BE2C (cell line): Measurements from ENCODE around the gene CPA4.
"Not testable (repeated sequence)": the region's sequence is repeated elsewhere in the genome, so short reads cannot be mapped to it uniquely, and the experiment has no call there.

Experiments used
- DNase-seq: peaks from one replicate; pipeline ENCODE4 v3.0.0-alpha.2; 2020
- H3K27me3 ChIP-seq: fragments of 250-450 bp; sonication (Bioruptor Pico); 2 replicates; pipeline ENCODE4 v1.5.1; 2020; ENCODE audit warnings: mild to moderate bottlenecking
- H3K36me3 ChIP-seq: fragments of 250-450 bp; sonication (Bioruptor Pico); 2 replicates; pipeline ENCODE4 v1.5.1; 2020; ENCODE audit warnings: mild to moderate bottlenecking
- H3K4me1 ChIP-seq: fragments of 250-450 bp; sonication (Bioruptor Pico); 2 replicates; pipeline ENCODE4 v1.5.1; 2020
- H3K4me3 ChIP-seq: 2 replicates; pipeline ENCODE4 v1.5.1; 2011; ENCODE audit warnings: low read depth, low read length
- H3K9me3 ChIP-seq: fragments of 250-450 bp; sonication (Bioruptor Pico); 2 replicates; pipeline ENCODE4 v1.5.1; 2020
- CTCF ChIP-seq: IDR thresholded peaks from 2 replicates; pipeline ENCODE4 v1.5.1; 2012; ENCODE audit warnings: mild to moderate bottlenecking, low read depth, low read length

Gene CPA4

GRCh38 chr7:130314305-130314704 is 21.3 kb downstream of the CPA4 start:
- Histone ChIP-seq H3K4me3 (no peak overlapping the region), H3K9me3 (no peaks in the 10 kb centered on the region), H3K4me1 (no peaks in the 10 kb centered on the region), H3K36me3 (no peaks in the 10 kb centered on the region), H3K27me3 (no peaks in the 10 kb centered on the region)
- no peak for TF ChIP-seq CTCF
- DNase-seq, result no peak

DNA sequence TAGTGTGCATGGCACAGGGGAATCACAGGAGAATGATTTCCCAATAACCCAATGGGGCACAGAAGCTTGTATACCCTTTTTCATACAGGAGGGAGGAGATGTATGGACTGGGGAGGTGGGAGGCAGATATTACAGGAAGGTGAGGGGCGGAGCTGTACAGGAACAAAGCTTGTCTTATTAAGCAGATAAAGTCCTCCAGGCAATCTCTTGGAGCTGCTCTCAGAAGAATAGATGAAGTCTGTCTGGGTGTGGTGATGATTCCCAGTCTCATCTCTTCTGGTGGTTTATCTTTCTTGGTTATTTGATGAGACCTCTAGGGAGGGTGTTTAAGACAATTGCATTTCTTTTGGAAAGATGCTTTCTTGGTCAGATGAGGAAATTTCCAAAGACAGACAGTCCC is 26.6 kb downstream of the CPA4 start:
- no peaks in the 10 kb centered on the region for H3K9me3 ChIP-seq
- no peak overlapping the region for H3K4me3 ChIP-seq
- no peak for TF ChIP-seq CTCF
- no peaks in the 10 kb centered on the region for H3K36me3 ChIP-seq
- no peaks in the 10 kb centered on the region for H3K4me1 ChIP-seq
- no peaks in the 10 kb centered on the region for H3K27me3 ChIP-seq
- DNase-seq, result no peak

DNA sequence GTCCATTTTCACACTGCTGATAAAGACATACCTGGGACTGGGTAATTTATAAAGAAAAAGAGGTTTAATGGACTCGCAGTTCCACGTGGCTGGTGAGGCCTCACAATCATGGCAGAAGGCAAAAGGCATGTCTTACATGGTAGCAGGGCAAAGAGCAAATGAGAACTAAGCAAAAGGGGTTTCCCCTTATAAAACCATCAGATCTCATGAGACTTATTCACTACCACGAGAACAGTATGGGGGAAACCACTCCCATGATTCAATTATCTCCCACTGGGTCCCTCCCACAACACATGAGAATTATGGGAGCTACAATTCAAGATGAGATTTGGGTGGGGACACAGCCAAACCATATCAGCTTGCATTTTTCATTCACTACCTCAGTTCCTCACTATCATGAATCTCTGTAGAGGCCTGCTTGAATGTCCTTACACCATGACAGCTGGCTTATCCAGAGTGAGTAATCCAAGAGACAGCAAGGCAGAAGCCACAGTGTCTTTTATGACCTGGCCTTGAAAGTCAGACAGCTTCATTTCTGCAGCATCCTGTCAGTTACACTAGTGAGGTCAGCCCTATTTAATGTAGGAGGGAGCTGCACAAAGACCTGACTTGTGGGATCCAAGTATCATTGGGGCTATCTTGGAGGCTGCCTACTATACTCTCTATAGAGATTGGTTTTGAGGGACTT is 28.7 kb downstream of the CPA4 start:
- H3K4me1 ChIP-seq, H3K9me3 ChIP-seq, H3K36me3 ChIP-seq, H3K27me3 ChIP-seq, DNase-seq, H3K4me3 ChIP-seq: not testable (repeated sequence)

DNA sequence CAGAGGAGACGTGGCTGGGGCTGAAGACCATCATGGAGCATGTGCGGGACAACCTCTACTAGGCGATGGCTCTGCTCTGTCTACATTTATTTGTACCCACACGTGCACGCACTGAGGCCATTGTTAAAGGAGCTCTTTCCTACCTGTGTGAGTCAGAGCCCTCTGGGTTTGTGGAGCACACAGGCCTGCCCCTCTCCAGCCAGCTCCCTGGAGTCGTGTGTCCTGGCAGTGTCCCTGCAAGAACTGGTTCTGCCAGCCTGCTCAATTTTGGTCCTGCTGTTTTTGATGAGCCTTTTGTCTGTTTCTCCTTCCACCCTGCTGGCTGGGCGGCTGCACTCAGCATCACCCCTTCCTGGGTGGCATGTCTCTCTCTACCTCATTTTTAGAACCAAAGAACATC is 29.7 kb downstream of the CPA4 start:
- Histone ChIP-seq H3K27me3 (no peaks in the 10 kb centered on the region), H3K9me3 (no peaks in the 10 kb centered on the region), H3K4me1 (peaks cover 3% of the 10 kb centered on the region; the same call in 1 of the 2 replicates), H3K36me3 (no peaks in the 10 kb centered on the region), H3K4me3 (no peak overlapping the region)
- no peak for TF ChIP-seq CTCF
- no peak for DNase-seq

DNA sequence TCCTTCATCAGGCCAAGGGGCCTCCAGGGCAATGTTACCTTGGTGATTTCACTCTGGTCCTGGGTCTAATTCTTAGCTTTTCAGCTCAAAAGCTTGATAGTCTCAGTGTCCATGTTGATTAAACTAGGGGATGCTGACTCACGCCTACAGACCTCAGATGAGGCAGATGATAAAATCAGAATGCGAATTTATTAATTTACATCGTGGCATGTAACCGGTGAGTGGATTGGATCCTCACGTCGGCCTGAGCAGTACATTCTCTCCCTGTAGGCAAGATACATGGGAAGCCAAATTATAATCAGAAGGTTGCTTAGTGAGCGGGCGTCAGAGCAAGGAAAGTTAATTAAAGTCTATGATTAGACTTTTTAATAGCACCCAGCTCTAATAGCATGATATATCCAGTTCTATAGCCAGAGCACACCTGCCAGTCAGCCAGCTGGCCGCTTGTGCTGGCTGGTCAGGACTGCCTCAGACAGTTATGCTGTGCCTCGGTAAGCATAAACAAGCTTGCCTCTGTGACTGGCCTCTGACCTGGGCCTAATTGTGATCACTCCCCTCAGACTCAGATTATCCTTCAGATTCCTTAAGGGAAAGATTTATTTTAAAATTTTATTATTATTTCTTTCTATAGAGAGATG is 31.5 kb downstream of the CPA4 start:
- H3K9me3 ChIP-seq, result no peaks in the 10 kb centered on the region
- H3K4me1 ChIP-seq, result peaks cover 3% of the 10 kb centered on the region; the same call in 1 of the 2 replicates
- no peaks in the 10 kb centered on the region for H3K36me3 ChIP-seq
- no peak overlapping the region for H3K4me3 ChIP-seq
- no peaks in the 10 kb centered on the region for H3K27me3 ChIP-seq
- no peak for DNase-seq
- TF ChIP-seq CTCF, result no peak

GRCh38 chr7:130329681-130330080 is 36.7 kb downstream of the CPA4 start:
- H3K36me3 ChIP-seq, result no peaks in the 10 kb centered on the region
- TF ChIP-seq CTCF, result no peak
- no peak overlapping the region for H3K4me3 ChIP-seq
- H3K4me1 ChIP-seq, result peaks cover 3% of the 10 kb centered on the region
- H3K9me3 ChIP-seq, result no peaks in the 10 kb centered on the region
- H3K27me3 ChIP-seq, result no peaks in the 10 kb centered on the region
- DNase-seq, result no peak
